Activated naive CD8-positive, alpha-beta T cell (primary cell): ENCODE measurements around the gene MOB3A.

Experiments
- H3K27ac Mint-ChIP-seq: one replicate; pipeline ENCODE4 v1.8.0; 2021; ENCODE audit warnings: mixed read lengths
- H3K27me3 Mint-ChIP-seq: one replicate; pipeline ENCODE4 v1.8.0; 2021; ENCODE audit warnings: mixed read lengths
- H3K36me3 Mint-ChIP-seq: one replicate; pipeline ENCODE4 v1.8.0; 2021; ENCODE audit warnings: mixed read lengths
- H3K4me1 Mint-ChIP-seq: one replicate; pipeline ENCODE4 v1.8.0; 2021; ENCODE audit warnings: low read depth, mixed read lengths
- H3K4me3 Mint-ChIP-seq: one replicate; pipeline ENCODE4 v1.8.0; 2021; ENCODE audit warnings: mild to moderate bottlenecking, mixed read lengths
- H3K9me3 Mint-ChIP-seq: one replicate; pipeline ENCODE4 v1.8.0; 2021; ENCODE audit warnings: low read depth, mixed read lengths

The MOB3A gene

GRCh38 chr19:2045501-2046045, 50.6 kb downstream of the MOB3A start:
- Mint-ChIP-seq H3K4me3 (no peak overlapping the region), H3K27ac (no peak overlapping the region), H3K4me1 (peaks cover 40% of the 10 kb centered on the region), H3K27me3 (no peaks in the 10 kb centered on the region), H3K9me3 (no peaks in the 10 kb centered on the region), H3K36me3 (no peaks in the 10 kb centered on the region)

- H3K4me1 Mint-ChIP-seq = peaks cover 39% of the 10 kb centered on the region
- peak overlapping the region; percentile 34 for H3K27ac Mint-ChIP-seq
- H3K4me3 Mint-ChIP-seq = no peak overlapping the region
- no peaks in the 10 kb centered on the region for H3K27me3 Mint-ChIP-seq
- no peaks in the 10 kb centered on the region for H3K9me3 Mint-ChIP-seq
- no peaks in the 10 kb centered on the region for H3K36me3 Mint-ChIP-seq
Observed at GRCh38 chr19:2044709-2045500, 51.2 kb downstream of the MOB3A start.

DNA sequence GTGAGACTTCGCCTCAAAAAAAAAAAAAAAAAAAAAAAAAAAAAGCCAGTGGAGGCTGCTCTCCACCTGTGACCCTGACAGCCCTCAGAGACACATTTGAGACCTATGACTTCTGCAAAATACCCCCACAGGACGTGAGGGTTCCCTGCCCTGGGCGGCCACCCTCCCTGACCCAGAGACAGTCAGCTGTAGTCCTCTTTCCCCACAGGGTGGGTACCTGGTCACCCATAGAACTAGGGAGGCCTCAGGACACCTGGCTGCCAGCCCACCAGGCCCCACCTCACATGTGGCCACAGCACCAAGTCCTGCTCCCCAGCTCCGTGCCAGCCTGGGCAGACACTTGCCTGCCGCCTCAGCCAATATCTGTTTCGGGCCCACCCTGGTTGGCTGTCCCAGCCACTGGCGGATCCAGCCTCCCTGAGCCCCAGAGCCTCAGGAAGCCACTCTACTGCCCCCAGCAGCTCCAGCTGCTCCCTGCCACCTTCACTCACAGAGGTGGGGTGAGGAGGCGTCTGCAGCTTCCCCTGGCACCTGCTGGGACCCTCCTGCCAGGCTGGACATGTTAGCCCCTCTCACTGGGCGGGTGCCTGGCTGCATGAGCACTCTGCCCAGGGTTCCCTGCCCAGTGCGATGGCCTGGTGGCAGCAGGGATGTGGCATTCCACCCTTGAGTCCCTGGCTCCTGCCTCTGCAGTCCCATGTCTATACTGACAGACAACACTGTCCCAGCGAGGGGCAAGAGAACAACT, 52.0 kb downstream of the MOB3A start:
- H3K4me1 Mint-ChIP-seq = peaks cover 34% of the 10 kb centered on the region
- no peaks in the 10 kb centered on the region for H3K36me3 Mint-ChIP-seq
- H3K27ac Mint-ChIP-seq = no peak overlapping the region
- no peak overlapping the region for H3K4me3 Mint-ChIP-seq
- no peaks in the 10 kb centered on the region for H3K9me3 Mint-ChIP-seq
- H3K27me3 Mint-ChIP-seq = no peaks in the 10 kb centered on the region

DNA sequence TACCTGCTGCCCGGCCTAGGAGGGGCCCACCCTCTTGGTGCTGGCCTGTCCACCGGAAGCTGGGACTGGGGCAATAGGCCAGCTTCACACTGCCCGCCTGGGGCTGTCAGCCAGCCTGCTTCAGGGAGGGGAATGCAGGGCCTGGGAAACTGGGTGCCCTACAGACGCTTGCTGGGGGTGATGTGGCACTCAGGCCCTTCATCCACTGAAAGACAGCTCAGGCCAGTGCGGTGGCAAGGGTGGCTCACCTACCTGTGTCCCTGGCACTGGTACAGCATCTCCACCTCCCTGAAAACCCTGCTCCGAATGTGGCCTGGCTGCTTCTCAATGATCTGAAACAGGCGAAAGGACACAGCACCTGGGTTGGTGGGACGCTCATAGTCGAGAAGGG, 52.9 kb downstream of the MOB3A start:
- Mint-ChIP-seq H3K9me3 (no peaks in the 10 kb centered on the region), H3K36me3 (no peaks in the 10 kb centered on the region), H3K27ac (peak overlapping the region; percentile 58), H3K27me3 (no peaks in the 10 kb centered on the region), H3K4me3 (peak overlapping the region; percentile 68), H3K4me1 (peaks cover 31% of the 10 kb centered on the region)

DNA sequence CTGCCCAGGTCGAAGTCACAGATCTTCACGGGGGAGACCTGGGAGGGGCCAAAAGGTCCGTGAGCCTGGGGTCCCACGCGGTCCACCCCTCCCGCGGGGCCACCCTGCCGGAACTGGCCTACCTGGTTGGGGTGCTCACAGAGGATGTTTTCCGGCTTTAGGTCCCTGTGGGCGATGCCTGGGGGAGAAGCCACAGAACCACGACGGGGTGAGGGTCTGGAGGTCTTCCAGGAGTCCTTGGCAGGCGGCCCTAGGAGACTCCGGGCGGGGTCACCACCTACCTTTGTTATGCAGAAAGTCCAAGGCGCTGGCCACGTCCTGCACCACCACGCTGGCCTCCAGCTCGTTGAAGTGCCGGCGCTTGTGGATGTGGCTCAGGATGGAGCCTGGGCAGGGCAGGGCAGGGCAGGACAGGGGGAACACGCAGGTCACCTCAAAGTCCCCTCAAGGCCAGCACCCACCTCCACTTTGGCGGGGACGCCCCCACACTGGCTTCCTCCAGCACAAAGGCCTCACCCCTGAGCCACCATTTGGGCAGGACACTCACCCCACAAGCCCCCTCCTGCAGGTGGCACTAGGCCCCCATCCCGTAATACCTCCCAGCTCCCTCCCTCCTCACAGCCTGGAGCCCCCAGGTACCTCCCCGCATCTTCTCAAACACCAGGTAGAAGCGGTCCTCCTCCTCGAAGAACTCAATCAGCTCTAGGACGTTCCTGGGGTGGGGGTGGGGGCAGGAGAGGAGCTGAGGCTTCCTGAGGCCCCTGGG, 53.5 kb downstream of the MOB3A start:
- H3K4me3 Mint-ChIP-seq = peak overlapping the region; percentile 68
- H3K9me3 Mint-ChIP-seq = no peaks in the 10 kb centered on the region
- peaks cover 26% of the 10 kb centered on the region for H3K4me1 Mint-ChIP-seq
- no peaks in the 10 kb centered on the region for H3K36me3 Mint-ChIP-seq
- peak overlapping the region; percentile 61 for H3K27ac Mint-ChIP-seq
- H3K27me3 Mint-ChIP-seq = no peaks in the 10 kb centered on the region

DNA sequence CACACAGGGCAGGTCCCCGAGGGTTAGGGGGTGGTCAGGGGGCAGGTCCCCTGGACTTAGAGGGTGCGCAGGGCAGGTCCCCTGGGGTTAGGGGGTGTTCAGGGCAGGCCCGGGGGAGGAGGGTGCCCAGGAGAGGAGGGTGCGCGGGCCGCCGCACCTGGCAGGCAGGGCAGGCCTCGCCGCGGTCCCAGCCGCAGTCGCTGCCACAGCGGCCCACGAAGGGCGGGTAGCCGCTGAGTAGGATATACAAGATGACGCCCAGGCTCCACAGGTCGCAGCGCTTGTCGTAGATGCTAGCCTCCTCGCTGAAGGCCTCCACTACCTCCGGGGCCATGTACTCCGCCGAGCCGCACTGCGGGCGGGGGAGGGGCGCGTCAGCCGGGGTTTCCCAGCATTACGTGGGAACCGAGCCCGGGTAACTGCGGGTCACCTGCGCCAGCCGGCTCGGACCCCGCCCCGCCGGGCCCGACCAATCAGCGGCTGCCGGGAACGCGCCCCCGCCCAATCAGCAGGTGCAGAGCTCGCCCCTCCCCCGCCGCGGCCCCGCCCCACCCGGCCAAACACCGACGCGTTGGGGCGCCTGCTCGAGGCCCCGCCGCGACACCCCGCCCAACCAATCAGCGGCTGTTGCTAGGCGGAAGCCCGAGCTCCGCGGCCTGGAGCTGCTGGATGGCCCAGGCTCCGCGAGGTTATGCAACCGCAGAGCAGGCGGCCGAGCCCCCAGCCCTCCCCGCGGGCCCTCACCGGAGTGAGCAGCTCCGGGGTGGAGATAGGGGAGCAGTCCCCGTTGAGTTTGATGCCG, 54.2 kb downstream of the MOB3A start:
- peak overlapping the region; percentile 68 for H3K4me3 Mint-ChIP-seq
- H3K9me3 Mint-ChIP-seq = no peaks in the 10 kb centered on the region
- H3K4me1 Mint-ChIP-seq = peaks cover 22% of the 10 kb centered on the region
- peak overlapping the region; percentile 82 for H3K27ac Mint-ChIP-seq
- no peaks in the 10 kb centered on the region for H3K27me3 Mint-ChIP-seq
- no peaks in the 10 kb centered on the region for H3K36me3 Mint-ChIP-seq

DNA sequence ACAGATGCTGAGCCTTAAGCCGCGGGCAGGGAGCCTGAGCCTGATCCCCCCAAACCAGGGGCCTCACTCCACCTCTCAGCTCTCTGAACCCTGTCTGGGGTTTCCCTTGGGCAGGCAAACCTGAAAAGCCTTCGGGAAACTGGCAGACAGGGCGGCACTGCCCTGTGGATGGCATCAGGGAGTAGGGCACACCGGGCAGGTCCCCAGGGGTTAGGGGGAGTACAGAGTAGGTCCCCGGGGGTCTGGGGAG, 54.8 kb downstream of the MOB3A start:
- Mint-ChIP-seq H3K9me3 (no peaks in the 10 kb centered on the region), H3K27ac (peak overlapping the region; percentile 82), H3K4me3 (peak overlapping the region; percentile 68), H3K36me3 (no peaks in the 10 kb centered on the region), H3K4me1 (peaks cover 20% of the 10 kb centered on the region), H3K27me3 (no peaks in the 10 kb centered on the region)

DNA sequence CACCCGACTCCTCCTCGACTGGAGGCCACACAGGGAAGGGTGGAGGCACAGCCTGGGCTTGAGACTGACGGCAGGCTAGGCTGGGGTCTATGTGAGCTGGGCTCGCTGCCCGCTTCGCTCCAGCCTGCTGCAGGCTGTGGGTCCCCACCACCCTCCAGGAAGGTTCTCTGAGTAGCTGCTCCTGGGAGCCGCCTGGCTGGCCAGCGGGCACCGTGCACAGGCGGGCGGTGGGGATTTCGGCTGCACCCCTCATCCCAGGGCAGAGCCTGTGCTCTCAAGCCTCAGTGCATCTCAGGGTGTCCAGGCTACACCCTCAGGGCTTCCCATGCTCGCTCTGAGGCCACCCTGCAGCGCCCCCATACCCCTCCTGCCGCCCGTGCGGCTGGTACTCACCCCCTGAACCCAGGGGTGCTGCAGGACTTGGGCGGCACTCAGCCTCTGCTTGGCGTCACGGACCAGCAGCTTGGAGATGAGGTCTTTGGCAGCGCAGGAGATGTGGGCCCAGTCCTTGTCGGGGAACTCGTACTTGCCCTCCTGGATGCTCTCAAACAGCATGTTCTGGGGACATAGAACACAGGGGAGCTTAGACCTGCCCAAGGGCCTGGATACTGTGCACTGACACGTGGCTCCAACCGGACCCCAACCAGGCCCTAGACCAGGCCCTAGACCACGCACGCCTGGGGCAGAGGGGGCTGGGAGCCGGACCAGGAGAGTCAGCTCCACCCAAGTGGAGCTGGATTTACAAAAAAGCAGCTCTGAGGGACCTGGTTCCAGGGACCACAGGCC, 55.3 kb downstream of the MOB3A start:
- Mint-ChIP-seq H3K4me3 (peak overlapping the region; percentile 68), H3K27me3 (no peaks in the 10 kb centered on the region), H3K27ac (peak overlapping the region; percentile 82), H3K4me1 (peaks cover 20% of the 10 kb centered on the region), H3K9me3 (no peaks in the 10 kb centered on the region), H3K36me3 (no peaks in the 10 kb centered on the region)

DNA sequence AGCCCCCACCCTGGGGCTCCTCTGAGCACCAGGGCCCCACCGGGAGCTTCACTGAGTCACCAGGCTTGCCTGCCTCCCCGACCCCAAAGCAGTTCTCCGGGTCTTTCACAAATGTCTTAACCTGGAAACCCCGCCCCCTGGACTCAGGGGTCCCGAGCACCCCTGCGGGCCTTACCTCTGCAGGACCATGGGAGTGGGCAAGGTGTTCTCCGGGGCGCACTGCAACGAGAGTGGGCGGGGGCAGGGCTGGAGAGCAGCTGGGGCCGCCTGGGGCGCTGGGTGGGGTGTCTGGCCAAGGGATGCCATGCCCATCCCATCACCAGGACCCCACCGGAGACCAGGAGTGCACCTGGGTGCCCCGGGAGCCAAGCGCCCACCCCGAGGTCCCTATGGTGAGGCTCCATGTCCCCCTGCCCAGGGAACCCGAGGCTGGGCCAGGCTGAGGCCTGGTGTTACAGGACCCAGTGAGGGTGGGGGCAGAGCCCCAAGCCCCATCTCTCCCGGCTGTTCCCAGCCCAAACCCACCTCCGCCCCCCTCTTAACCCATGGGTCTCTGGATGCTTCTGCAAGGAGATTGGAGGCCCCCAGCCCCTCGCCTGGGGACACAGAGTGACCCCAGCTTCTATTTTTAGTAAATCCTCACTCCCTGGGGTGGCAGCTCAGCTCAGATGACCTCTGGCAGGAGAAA, 56.0 kb downstream of the MOB3A start:
- Mint-ChIP-seq H3K27me3 (no peaks in the 10 kb centered on the region), H3K27ac (no peak overlapping the region), H3K9me3 (no peaks in the 10 kb centered on the region), H3K4me3 (no peak overlapping the region), H3K4me1 (peaks cover 23% of the 10 kb centered on the region), H3K36me3 (no peaks in the 10 kb centered on the region)

- peak overlapping the region; percentile 16 for H3K27ac Mint-ChIP-seq
- H3K4me1 Mint-ChIP-seq = peaks cover 26% of the 10 kb centered on the region
- H3K4me3 Mint-ChIP-seq = no peak overlapping the region
- no peaks in the 10 kb centered on the region for H3K9me3 Mint-ChIP-seq
- H3K36me3 Mint-ChIP-seq = no peaks in the 10 kb centered on the region
- H3K27me3 Mint-ChIP-seq = no peaks in the 10 kb centered on the region
Observed at GRCh38 chr19:2039089-2039958, 56.8 kb downstream of the MOB3A start.

- Mint-ChIP-seq H3K27ac (no peak overlapping the region), H3K27me3 (no peaks in the 10 kb centered on the region), H3K36me3 (no peaks in the 10 kb centered on the region), H3K9me3 (no peaks in the 10 kb centered on the region), H3K4me1 (peaks cover 22% of the 10 kb centered on the region), H3K4me3 (no peak overlapping the region)
Observed at GRCh38 chr19:2038284-2039088, 57.6 kb downstream of the MOB3A start.

DNA sequence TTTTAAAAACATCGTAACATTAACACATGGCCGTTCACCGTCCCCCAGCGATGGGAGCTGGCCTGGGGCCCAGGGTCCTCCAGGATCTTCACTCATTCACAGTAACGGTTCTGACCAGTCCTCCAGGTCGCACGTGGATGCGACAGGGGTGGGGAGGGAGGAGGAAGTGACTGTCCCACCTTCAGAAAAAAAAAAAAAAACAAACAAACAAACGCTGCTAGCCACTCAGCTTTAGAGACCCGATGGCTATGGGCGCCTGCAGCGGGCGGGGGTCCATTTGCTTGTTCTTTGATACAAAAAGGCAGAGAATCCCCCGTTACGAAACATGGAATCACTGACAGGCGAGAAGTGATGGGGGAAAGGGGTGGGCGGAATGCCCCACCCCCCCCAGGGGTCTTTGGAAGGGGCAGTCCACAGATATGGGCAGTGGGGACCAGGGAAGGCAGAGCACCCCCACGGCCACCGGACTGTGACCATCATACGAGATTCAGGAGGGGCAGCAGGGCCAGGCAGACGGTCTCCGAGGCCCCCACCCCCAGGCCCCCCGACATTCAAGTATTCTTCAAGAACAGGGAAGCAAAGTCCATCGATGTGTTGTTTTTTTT, 58.4 kb downstream of the MOB3A start:
- no peaks in the 10 kb centered on the region for H3K9me3 Mint-ChIP-seq
- H3K4me1 Mint-ChIP-seq = peaks cover 24% of the 10 kb centered on the region
- no peak overlapping the region for H3K27ac Mint-ChIP-seq
- H3K36me3 Mint-ChIP-seq = no peaks in the 10 kb centered on the region
- H3K4me3 Mint-ChIP-seq = no peak overlapping the region
- H3K27me3 Mint-ChIP-seq = no peaks in the 10 kb centered on the region
